Choroid plexus epithelial cell (primary cell): ENCODE data around the gene KNSTRN.

Experiments used
- DNase-seq: peaks from one replicate; pipeline ENCODE4 v3.0.0-alpha.2; 2010; ENCODE audit warnings: low read depth
- H3K4me3 ChIP-seq: 2 replicates; pipeline ENCODE4 v1.5.1; 2011; ENCODE audit warnings: low read depth, mild to moderate bottlenecking, control low read depth, low read length, moderate library complexity
- TF ChIP-seq, protein P1 (sequence below): conservative IDR thresholded peaks from 2 replicates; pipeline ENCODE4 v1.5.1; 2011; ENCODE audit warnings: low read depth, mild to moderate bottlenecking, control low read depth, inconsistent platforms, low read length, moderate library complexity

The KNSTRN gene

DNA sequence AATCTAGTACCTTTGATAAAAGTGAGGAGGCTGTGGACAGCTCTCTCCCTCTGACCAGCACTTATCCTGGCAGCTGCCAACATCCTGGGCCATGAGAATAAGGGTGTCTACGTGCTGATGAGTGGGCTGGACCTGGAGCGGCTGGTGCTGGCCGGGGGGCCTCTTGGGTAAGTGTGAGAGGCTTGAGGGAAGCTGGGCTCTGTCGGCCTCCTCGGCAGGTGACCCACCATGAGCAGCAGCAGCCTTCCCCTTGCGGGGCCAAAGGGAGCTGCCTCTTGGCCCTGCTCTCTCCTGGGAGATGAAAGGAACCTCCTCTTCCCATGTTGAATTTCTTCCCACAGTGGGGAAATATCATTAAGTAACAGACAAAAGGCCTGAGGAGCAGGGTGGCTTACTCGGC lies 32.3 kb downstream of the KNSTRN start:
- no peak overlapping the region for H3K4me3 ChIP-seq
- TF ChIP-seq, protein P1, sequence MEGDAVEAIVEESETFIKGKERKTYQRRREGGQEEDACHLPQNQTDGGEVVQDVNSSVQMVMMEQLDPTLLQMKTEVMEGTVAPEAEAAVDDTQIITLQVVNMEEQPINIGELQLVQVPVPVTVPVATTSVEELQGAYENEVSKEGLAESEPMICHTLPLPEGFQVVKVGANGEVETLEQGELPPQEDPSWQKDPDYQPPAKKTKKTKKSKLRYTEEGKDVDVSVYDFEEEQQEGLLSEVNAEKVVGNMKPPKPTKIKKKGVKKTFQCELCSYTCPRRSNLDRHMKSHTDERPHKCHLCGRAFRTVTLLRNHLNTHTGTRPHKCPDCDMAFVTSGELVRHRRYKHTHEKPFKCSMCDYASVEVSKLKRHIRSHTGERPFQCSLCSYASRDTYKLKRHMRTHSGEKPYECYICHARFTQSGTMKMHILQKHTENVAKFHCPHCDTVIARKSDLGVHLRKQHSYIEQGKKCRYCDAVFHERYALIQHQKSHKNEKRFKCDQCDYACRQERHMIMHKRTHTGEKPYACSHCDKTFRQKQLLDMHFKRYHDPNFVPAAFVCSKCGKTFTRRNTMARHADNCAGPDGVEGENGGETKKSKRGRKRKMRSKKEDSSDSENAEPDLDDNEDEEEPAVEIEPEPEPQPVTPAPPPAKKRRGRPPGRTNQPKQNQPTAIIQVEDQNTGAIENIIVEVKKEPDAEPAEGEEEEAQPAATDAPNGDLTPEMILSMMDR: no peak
- no peak for DNase-seq

DNA sequence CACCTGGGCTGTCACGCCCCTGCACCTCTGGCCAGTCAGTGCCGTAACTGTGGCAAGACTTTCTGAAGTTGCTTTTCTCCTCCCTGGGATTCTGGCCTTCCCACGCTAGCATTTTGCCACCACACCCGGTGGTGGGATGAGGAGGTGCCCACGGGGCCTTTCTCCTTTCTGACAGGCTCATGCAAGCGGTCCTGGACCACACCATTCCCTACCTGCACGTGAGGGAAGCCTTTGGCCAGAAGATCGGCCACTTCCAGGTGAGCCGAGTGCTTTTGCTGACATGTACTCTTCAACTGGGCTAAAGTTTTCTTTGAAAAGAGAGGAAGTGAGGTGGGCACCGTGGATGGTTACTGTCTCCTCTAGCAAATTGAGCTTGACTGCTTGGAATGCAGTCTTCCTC lies 32.7 kb downstream of the KNSTRN start:
- no peak overlapping the region for H3K4me3 ChIP-seq
- TF ChIP-seq, protein P1: no peak
- DNase-seq: no peak

DNA sequence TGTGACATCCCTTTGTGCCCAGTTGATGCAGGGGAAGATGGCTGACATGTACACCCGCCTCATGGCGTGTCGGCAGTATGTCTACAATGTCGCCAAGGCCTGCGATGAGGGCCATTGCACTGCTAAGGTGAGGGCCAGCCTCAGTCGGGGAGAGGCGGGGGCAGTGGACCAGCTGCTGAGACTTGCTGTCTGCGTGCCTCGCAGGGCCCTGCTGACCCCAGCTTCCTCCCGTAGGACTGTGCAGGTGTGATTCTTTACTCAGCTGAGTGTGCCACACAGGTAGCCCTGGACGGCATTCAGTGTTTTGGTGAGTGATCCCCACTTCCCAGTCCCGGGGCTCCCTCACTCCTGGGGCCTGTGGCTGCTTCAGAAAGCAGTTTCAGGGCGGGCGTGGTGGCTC lies 33.5 kb downstream of the KNSTRN start:
- TF ChIP-seq, protein P1: no peak
- no peak overlapping the region for H3K4me3 ChIP-seq
- DNase-seq: no peak

DNA sequence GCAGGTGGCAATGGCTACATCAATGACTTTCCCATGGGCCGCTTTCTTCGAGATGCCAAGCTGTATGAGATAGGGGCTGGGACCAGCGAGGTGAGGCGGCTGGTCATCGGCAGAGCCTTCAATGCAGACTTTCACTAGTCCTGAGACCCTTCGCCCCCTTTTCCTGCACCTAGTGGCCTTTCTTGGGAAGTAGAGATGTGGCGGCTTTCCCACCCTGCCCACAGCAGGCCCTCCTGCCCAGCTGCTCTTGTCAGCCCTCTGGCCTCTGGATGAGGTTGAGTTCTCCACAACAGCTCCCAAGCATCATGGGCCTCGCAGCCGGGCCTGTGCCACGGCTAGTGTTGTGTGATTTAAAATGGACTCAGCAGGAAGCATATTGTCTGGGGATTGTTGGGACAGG lies 35.6 kb downstream of the KNSTRN start:
- TF ChIP-seq, protein P1: no peak
- no peak for DNase-seq
- H3K4me3 ChIP-seq: no peak overlapping the region

DNA sequence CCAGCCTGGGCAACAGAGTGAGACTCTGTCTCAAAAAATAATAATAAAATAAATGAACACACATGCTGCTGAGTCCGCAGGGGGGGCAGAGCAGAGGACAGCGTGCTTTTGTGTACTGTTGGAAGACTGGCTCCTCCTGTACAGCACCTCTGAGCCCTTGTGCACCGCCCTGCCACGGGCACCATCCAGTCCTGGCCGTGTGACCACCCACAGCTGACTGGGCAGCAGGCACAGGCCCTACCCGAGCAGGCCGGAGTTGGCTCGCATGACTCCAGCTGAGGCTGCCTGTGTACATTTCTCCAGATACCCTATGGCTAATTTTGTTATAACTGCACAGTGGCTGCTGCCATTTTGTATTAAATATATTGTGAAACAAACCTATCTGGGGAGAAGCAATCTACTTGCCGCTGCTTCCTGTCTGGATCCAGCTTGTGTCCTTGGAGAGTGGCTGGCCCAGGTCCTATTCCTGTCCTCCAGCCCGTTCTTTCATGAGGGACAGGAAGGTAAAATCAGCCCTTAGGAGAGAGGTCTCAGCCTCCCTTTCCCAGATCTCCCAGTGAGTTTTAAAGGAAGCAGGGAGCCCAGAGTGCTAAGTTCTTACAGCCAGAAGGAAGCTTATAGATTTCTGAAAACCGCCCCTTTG lies 37.7 kb downstream of the KNSTRN start:
- no peak overlapping the region for H3K4me3 ChIP-seq
- TF ChIP-seq, protein P1: no peak
- DNase-seq: no peak

DNA sequence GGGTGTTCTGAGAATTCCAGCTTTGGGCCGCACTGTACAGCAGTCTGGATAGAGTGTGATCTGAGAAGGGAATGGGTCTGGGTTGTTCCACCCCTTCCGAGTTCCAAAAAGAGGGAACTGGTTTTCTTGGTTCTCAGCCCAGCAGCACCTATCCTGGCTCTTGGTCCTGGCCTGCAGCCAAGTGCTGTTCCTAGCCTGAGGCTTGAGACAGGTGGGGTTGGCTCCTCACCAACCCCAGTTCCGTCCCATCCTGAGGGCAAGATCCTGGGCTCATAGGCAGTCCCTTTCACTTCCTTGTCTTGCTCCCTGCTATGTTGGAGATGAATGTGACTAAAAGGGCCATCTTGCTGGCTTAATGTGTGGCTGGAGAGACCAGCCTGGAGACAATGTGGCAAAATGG lies 38.3 kb downstream of the KNSTRN start:
- no peak for DNase-seq
- H3K4me3 ChIP-seq: no peak overlapping the region
- TF ChIP-seq, protein P1: no peak
